Right lobe of liver (tissue), 6 donors: Measurements from ENCODE around the gene ARFIP1. TPM values are rescaled to one million over a fixed set of nuclear protein-coding genes. Genes with fewer than 3 reads are reported as not detected.

Experiments used
- ATAC-seq, 4 donors: fragments of 200-7000 bp; cut with Tn5 transposase; one replicate each; pipeline ENCODE4 v1.9.1; 2020; ENCODE audit warnings: mild to moderate bottlenecking in 4 of 4, moderate library complexity in 4 of 4
- DNase-seq, 3 donors: peaks; one replicate each; pipeline ENCODE4 v3.0.0-alpha.2; 2020
- H3K27ac ChIP-seq, 3 donors: fragments of 200-600 bp; one replicate each; pipeline ENCODE4 v1.8.0; 2022
- H3K27me3 ChIP-seq, 2 donors: fragments of 200-600 bp; one replicate each; pipeline ENCODE4 v1.8.0; 2022
- H3K36me3 ChIP-seq, 4 donors: fragments of 200-600 bp; sonication (generic) in 1 of 4; one replicate each; pipeline versions ENCODE4 v1.5.1 to v1.8.0; 2017 to 2022; ENCODE audit warnings: control low read depth in 1 of 4
- H3K4me1 ChIP-seq, 4 donors: fragments of 200-600 bp; sonication (generic) in 1 of 4; one replicate each; pipeline versions ENCODE4 v1.5.1 to v1.8.0; 2017 to 2022; ENCODE audit warnings: control low read depth in 1 of 4
- H3K4me3 ChIP-seq, 3 donors: fragments of 200-600 bp; one replicate each; pipeline ENCODE4 v1.8.0; 2022
- H3K9me3 ChIP-seq, 4 donors: fragments of 200-600 bp; sonication (generic) in 1 of 4; one replicate each; pipeline versions ENCODE4 v1.5.1 to v1.8.0; 2017 to 2022; ENCODE audit warnings: control low read depth in 1 of 4
- POLR2A ChIP-seq: fragments of 450-650 bp; IDR thresholded peaks from one replicate; pipeline ENCODE4 v1.6.1; 2017; ENCODE audit warnings: antibody characterized with exemption, mild to moderate bottlenecking
- WGBS: methylation state at CpG from one replicate; pipeline ENCODE4 v1.1.6; 2018; ENCODE audit warnings: low coverage, low lambda C conversion rate; ENCODE audit not compliant: insufficient coverage; ENCODE audit errors: missing lambda C conversion rate; 5-methylcytosine and 5-hydroxymethylcytosine counted together
- intact Hi-C, 2 donors: fragments of 100-400 bp; cut with DNase I; formaldehyde crosslinking; loops; one replicate each; pipeline versions ENCODE4 v1.11.2 to v1.14.1; 2022
- total RNA-seq, 6 experiments: library from RNA; depleted of rRNA in 2 of 6; stranded (reverse); fragments of >200 nt in 2 of 6; fragmentation: NEBNext Ultra II Directional in 3 of 6; extraction: Animal tissue kit (Norgen Biotek cat#: 25700) in 3 of 6; gene quantifications; one replicate each; pipeline versions ENCODE4 v1.1.0 to v1.2.4, GENCODE V29; 2016 to 2023
- TF ChIP-seq, protein P1 (sequence below), 4 donors: fragments of 200-600 bp in 3 of 4; fragments of 450-650 bp in 1 of 4; IDR thresholded peaks; one replicate each; pipeline versions ENCODE4 v1.5.1 to v1.8.0; 2016 to 2022; ENCODE audit warnings: antibody characterized with exemption in 4 of 4, mild to moderate bottlenecking in 2 of 4
- donor health status: DM: no; HTN: yes; CAD: no.
- donor health status: DM: no; HTN: no; CAD: no.
- donor health status: DM: no; HTN: no; CAD: no.
- donor health status: DM: no; HTN: yes; CAD: no.
- donor health status: DM: no; HTN: yes; CAD: no.

The ARFIP1 gene
- total RNA-seq, 6 experiments from 2014 or later = 9.1 to 19.9 (median 14.1) TPM

GRCh38 chr4:152734699-152735050 is 45.1 kb upstream of the ARFIP1 start:
- Histone ChIP-seq H3K27me3 (no peaks in the 10 kb centered on the region), H3K4me3 (no peak overlapping the region), H3K4me1 (no peaks in the 10 kb centered on the region), H3K9me3 (no peaks in the 10 kb centered on the region), H3K27ac (no peak overlapping the region), H3K36me3 (no peaks in the 10 kb centered on the region)
- intact Hi-C loops = no loop called here
- ATAC-seq (no peak), DNase-seq (no peak)
- 53% methylated on average over 3 of the region's 3 CpGs for WGBS
- TF ChIP-seq POLR2A = no peak
- TF ChIP-seq, protein P1, sequence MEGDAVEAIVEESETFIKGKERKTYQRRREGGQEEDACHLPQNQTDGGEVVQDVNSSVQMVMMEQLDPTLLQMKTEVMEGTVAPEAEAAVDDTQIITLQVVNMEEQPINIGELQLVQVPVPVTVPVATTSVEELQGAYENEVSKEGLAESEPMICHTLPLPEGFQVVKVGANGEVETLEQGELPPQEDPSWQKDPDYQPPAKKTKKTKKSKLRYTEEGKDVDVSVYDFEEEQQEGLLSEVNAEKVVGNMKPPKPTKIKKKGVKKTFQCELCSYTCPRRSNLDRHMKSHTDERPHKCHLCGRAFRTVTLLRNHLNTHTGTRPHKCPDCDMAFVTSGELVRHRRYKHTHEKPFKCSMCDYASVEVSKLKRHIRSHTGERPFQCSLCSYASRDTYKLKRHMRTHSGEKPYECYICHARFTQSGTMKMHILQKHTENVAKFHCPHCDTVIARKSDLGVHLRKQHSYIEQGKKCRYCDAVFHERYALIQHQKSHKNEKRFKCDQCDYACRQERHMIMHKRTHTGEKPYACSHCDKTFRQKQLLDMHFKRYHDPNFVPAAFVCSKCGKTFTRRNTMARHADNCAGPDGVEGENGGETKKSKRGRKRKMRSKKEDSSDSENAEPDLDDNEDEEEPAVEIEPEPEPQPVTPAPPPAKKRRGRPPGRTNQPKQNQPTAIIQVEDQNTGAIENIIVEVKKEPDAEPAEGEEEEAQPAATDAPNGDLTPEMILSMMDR (IDR thresholded peaks at IDR 0.05) = no peak

DNA sequence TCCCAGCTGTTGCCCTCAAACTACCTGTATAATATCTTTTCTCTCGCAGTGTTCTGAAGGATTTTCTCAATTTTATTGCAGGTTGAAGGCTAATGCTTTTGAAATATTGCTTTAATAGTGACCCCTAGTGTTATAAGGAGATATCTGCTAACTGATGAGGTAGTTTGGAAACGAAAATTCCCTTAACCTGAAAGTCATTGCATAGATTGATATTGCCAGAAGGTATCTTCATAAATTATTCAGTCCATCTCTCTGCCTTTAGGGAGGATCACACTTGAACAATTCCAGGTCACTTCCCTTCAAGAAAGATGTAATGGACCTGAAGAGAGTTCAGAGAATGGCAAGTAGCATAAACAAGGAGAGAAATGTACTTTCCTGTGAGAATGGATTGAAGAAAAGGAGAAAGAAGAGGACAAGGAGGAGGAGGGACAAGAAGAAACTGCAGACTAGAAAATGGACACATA is 44.3 kb upstream of the ARFIP1 start:
- TF ChIP-seq POLR2A = no peak
- TF ChIP-seq, protein P1 (IDR thresholded peaks at IDR 0.05) = peak; percentile 59 to 64 (median 64)
- Histone ChIP-seq H3K4me3 (no peak overlapping the region), H3K9me3 (no peaks in the 10 kb centered on the region), H3K36me3 (no peaks in the 10 kb centered on the region), H3K27me3 (no peaks in the 10 kb centered on the region), H3K27ac (no peak overlapping the region), H3K4me1 (no peaks in the 10 kb centered on the region)
- WGBS = 2% methylated on average over 2 of the region's 2 CpGs
- no peak for DNase-seq
- intact Hi-C loops = no loop called here
- peak; percentile 63 to 68 (median 66) for ATAC-seq

DNA sequence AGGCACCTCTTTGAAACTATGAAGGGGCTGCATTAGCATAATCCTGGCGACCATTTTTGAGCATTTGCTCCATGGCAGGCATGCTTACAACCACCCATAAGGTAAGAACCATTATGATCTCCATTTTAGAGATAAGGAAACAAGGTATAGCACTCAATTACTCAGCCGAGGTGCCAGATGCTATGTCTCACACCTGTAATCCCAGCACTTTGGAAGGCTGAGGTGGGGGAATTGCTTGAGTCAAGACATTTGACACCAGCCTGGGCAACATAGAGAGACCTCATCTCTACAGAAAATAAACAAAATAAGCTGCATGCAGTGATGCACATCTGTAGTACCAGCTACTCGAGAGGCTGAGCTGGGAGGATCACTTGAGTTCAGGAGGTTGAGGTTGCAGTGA is 43.8 kb upstream of the ARFIP1 start:
- DNase-seq (no peak), ATAC-seq (no peak)
- intact Hi-C loops = no loop called here

DNA sequence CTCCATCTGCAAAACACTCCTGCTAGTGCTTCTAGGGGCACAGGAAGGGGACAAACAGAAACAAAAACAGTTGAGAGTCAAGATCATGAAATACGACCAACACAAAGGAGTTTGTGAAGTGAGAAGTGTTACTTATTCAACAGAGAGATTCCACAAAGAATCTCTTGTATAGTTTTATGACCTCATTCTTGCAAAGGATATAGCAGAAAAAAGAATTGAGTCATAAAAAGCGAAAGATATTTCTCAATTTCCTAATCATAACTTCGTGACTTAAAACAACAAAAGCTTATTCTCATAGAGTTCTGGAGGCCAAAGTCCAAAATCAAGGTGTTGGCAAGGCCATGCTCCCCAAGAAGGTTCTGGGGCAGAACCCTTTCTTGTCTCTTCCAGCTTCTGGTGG is 40.9 kb upstream of the ARFIP1 start:
- H3K9me3 ChIP-seq = no peaks in the 10 kb centered on the region
- H3K27me3 ChIP-seq = no peaks in the 10 kb centered on the region
- no peak overlapping the region for H3K27ac ChIP-seq
- ATAC-seq = no peak
- 49% methylated on average over 3 of the region's 3 CpGs for WGBS
- TF ChIP-seq, protein P1 (IDR thresholded peaks at IDR 0.05) = no peak
- no peak for TF ChIP-seq POLR2A
- no peak for DNase-seq
- intact Hi-C loops = no loop called here
- no peaks in the 10 kb centered on the region for H3K36me3 ChIP-seq
- H3K4me3 ChIP-seq = no peak overlapping the region
- no peaks in the 10 kb centered on the region for H3K4me1 ChIP-seq

More for the DNA sequence above, 43.8 kb upstream of the ARFIP1 start:
- TF ChIP-seq, protein P1 (IDR thresholded peaks at IDR 0.05) = no peak
- TF ChIP-seq POLR2A = no peak
- H3K36me3 ChIP-seq = no peaks in the 10 kb centered on the region
- no peaks in the 10 kb centered on the region for H3K27me3 ChIP-seq
- no peak overlapping the region for H3K27ac ChIP-seq
- no peaks in the 10 kb centered on the region for H3K9me3 ChIP-seq
- no peaks in the 10 kb centered on the region for H3K4me1 ChIP-seq
- WGBS = 61% methylated on average over 3 of the region's 3 CpGs
- H3K4me3 ChIP-seq = no peak overlapping the region

DNA sequence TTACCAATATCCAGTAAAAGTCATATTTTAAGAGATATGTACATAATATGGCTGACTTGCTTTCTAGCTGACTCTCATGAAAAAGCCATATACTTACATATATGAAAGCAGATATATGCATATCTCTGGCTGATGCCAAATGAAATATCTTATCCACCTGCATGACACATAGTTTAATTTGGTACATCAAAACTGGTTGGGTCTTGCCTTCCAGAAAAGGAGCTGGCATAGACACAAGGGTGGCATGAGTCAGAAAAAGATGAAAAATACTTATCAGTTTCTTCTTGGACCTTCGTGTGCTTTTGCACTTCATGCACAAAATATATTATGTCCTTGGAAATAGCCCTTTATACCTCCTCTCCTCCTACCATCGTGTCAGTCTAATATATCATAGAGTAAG is 32.3 kb upstream of the ARFIP1 start:
- H3K27ac ChIP-seq = no peak overlapping the region
- H3K4me1 ChIP-seq = no peaks in the 10 kb centered on the region
- no peaks in the 10 kb centered on the region for H3K9me3 ChIP-seq
- TF ChIP-seq, protein P1 (IDR thresholded peaks at IDR 0.05) = no peak
- TF ChIP-seq POLR2A = no peak
- no peaks in the 10 kb centered on the region for H3K27me3 ChIP-seq
- H3K36me3 ChIP-seq = no peaks in the 10 kb centered on the region
- no peak for DNase-seq
- no peak overlapping the region for H3K4me3 ChIP-seq
- intact Hi-C loops = no loop called here
- 34% methylated on average over 2 of the region's 2 CpGs for WGBS
- ATAC-seq = no peak
